Femur (tissue), 1 donor: Measurements from ENCODE around the gene TGFBRAP1.

Source experiments
- DNase-seq: peaks from one replicate; pipeline ENCODE4 v3.0.0-alpha.2; 2017

TGFBRAP1 gene

GRCh38 chr2:105309147-105309545, 20.4 kb downstream of the TGFBRAP1 start:
- DNase-seq, result no peak

DNA sequence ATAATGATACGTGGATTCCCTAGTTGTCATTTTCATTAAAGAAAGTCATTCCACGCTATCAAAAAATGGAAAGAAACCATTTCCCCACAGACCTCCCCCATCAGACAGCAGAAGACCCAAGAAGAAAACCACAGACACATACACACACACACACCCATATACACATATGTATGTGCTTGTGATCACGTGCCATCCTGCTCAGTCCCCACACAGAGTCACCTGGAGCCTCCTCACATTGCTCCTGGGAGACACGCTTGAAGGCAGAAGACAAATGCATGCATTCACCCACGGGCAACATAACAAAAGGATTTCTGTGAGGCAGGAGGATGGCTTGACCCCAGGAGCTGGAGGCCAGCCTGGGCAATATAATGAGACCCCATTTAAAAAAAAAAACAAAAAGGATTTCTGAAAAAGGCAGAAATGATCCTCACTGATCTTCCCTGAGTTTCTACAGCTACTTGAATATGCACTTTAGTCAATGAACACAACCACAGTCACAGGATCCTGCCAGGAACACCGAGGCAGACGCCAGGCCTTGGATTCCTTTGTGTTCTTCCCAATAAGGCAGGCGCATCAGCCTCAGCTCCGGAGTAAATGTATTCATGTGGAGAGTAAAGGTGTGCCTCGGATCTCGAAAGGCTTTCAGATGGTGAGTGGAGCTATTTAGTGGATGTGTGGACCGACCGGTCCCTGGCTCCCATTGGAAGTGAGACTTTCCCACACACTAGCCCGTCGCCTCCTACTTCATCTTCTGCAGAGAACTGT, 21.0 kb downstream of the TGFBRAP1 start:
- DNase-seq, result no peak

DNA sequence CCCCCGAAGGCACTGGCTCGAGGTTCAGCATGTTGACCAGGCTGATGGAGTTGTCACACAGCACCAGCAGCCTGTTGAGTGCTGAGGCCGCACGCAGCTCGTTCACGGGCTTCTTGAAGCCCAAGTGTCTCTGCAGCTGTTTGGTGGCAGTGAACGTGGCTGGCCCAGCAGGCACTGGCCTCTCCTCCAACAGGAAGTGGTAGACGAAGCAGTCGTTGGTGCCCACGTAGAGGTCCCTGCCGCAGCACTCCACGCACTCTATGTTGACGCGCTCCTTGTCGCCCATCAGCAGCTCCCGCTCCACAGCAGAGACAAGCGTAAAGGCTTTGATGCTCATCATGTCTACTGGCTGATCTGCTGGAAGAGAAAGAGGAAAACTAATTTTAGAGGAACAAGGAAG, 21.6 kb downstream of the TGFBRAP1 start:
- DNase-seq, result no peak

DNA sequence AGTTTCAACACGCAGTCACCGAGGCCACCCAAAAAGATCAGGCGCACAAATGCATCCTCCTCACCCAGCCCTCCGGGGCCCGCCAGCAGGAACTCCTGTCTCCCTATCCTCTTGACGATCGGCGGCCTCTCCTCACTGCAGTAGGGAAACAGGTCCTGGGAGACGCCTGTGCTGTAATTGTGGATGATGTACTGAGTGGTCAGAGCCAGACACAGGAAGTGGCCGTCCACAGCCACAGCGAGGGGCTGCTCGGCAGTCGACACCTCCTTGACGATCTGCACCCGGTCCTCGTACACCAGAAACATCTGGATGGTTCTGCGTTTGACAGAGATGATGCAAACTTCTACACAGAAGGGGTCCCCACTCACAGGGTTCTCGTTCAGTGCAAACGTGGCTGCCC, 22.0 kb downstream of the TGFBRAP1 start:
- no peak for DNase-seq

- DNase-seq, result no peak
These were observed 22.4 kb downstream of the TGFBRAP1 start for GRCh38 chr2:105307146-105307545.

GRCh38 chr2:105301646-105302045, 27.9 kb downstream of the TGFBRAP1 start:
- no peak for DNase-seq

GRCh38 chr2:105299290-105299689, 30.2 kb downstream of the TGFBRAP1 start:
- DNase-seq, result no peak

GRCh38 chr2:105298017-105298416, 31.5 kb downstream of the TGFBRAP1 start:
- no peak for DNase-seq

DNA sequence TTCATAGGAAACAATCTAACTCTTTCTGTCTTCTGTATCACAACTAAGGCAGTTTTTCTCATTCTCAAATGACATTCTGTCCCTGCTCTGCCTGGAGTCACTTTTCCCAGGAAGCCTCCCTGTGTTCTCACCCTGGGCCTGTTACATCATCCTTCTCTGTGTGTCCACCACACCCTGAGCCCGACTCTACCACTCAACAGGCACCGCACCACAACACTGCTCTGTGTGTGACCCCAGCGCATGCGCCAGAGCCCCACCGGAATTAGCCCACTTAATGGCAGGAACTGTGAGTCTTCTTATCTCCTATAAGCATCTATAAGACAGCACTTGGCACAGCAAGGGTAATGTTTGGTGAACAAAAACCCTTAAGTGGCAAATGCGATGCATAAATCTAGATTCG, 32.3 kb downstream of the TGFBRAP1 start:
- no peak for DNase-seq

DNA sequence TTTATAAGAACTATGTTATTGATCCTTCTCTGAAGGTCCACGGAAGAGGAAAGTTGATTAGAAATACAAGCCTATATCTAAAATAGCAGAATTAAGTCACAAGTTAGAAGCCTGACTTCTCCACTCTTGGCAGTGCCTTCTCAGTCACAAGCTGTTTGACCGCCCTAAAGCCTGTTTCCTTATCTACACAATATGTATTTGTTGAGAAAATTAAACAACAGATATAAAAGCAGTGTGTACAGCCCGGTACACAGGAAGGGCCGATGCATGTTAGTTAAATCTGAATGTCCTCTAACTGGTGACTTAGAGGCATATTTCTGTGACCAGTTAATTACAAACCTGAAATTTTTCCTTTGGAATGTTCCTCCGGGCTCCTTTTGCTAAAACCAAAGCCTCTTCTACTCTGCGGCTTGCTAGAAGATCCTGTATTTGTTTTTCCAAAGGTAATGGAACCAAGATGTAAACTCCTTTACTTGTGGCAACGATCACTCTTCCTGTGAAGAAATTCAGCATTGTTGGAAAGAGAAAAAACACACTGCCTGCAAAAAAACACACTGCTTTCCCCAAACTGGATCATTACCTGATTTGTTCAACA, 33.4 kb downstream of the TGFBRAP1 start:
- DNase-seq, result no peak

GRCh38 chr2:105294844-105295481, 34.6 kb downstream of the TGFBRAP1 start:
- peak; percentile 56 for DNase-seq

- no peak for DNase-seq
These were observed 35.5 kb downstream of the TGFBRAP1 start for GRCh38 chr2:105294046-105294445.

DNA sequence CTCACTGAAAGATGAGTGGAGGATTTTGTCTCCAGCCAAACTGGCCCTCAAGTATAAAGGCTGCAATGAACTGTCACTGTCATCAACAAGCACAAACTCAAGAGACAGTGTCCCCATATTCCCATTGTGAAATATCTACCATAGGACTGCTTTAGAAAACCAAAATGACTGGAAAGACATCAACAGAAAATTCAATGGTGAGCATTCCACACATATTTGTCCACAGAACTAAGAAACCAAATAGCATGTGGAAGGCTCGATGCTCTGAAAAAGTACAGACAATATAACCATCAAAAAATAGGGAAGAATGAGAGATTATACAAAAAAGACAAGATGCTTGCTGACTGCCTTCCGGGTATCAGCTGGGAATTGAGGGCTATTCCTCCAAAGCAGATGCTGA, 37.6 kb downstream of the TGFBRAP1 start:
- no peak for DNase-seq

- DNase-seq, result no peak
These were observed 38.4 kb downstream of the TGFBRAP1 start for GRCh38 chr2:105290981-105291660.

- no peak for DNase-seq
These were observed 41.4 kb downstream of the TGFBRAP1 start for GRCh38 chr2:105288133-105288532.

- no peak for DNase-seq
These were observed 41.8 kb downstream of the TGFBRAP1 start for GRCh38 chr2:105287692-105288091.

- no peak for DNase-seq
These were observed 46.0 kb downstream of the TGFBRAP1 start for GRCh38 chr2:105283532-105283931.

DNA sequence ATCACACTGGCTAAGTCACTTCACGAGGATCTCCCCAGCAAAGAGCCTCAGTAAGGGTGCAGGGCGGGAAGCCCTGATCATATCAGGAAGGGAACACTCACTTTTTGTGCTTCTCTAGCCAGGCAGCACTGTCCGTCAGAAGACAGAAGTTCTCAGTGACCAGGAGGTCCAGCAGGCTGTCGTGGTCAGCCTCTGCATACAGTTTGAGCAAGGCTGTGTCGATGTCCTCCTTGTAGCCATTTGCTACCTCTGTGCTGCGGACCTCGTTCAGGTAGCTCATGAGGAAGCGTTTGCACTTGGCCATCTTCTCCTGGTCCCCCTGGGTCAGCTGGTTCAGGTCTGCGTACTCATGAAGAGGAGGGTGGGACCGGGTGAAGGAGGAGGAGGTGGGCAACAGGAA, 49.3 kb downstream of the TGFBRAP1 start:
- no peak for DNase-seq

GRCh38 chr2:105279126-105279525, 50.4 kb downstream of the TGFBRAP1 start:
- DNase-seq, result no peak

GRCh38 chr2:105278654-105279053, 50.9 kb downstream of the TGFBRAP1 start:
- DNase-seq, result no peak

DNA sequence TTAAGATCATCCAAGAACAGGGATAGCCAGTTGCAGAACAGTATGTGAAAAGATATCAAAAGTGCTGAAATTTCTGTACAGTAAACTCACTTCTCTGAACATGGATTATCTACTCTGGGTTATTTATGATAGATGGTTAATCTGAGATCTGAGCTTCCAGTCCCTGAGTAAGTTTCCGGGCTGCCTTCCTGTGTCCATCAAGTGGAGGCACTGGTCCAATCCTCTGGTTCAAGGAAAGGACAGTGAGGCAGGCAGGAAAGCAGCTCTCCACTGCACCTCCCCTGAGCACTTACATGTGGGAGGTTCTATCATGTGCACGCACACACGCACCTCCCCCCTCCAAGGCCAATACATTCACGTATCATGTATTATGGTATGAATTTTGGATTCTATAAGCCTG, 55.5 kb downstream of the TGFBRAP1 start:
- no peak for DNase-seq

GRCh38 chr2:105272176-105272575, 57.4 kb downstream of the TGFBRAP1 start:
- DNase-seq, result no peak

GRCh38 chr2:105271393-105272045, 58.0 kb downstream of the TGFBRAP1 start:
- DNase-seq, result no peak
